K562 (cell line): ENCODE results near the gene FASTKD1. TPM values are rescaled to one million over a fixed set of nuclear protein-coding genes. Genes with fewer than 3 reads are reported as not detected.
A peak's percentile ranks its signal among the peaks of the same experiment; 100 is the strongest.

Source experiments
- CBX1 ChIP-seq: sonication (generic); IDR thresholded peaks from 2 replicates; pipeline ENCODE4 v1.6.1; 2016; ENCODE audit warnings: antibody characterized with exemption, low read depth, mild to moderate bottlenecking
- CBX3 ChIP-seq, 2 experiments: IDR thresholded peaks; 1 replicate in 1 of 2; 2 replicates in 1 of 2; pipeline ENCODE4 v1.6.1; 2012; ENCODE audit warnings: inconsistent platforms in 2 of 2, low read length in 2 of 2, borderline replicate concordance in 1 of 2, control low read depth in 1 of 2
- DMBX1 ChIP-seq: fragments of 250-450 bp; sonication (Bioruptor Pico); IDR thresholded peaks from 2 replicates; pipeline ENCODE4 v1.8.0; 2022; ENCODE audit warnings: inconsistent platforms, mild to moderate bottlenecking, moderate library complexity, borderline replicate concordance
- ETV5 ChIP-seq: sonication (generic); formaldehyde crosslinking; IDR thresholded peaks from 2 replicates; pipeline ENCODE4 v1.4.0; 2020; ENCODE audit warnings: low read depth, mild to moderate bottlenecking, missing genetic modification reagents
- GABPB2 ChIP-seq: fragments of 250-450 bp; sonication (Bioruptor Pico); conservative IDR thresholded peaks from 2 replicates; pipeline ENCODE4 v1.5.1; 2021; ENCODE audit warnings: mild to moderate bottlenecking
- GATAD2B ChIP-seq: fragments of 450-650 bp; IDR thresholded peaks from 2 replicates; pipeline ENCODE4 v1.6.1; 2017; ENCODE audit warnings: mild to moderate bottlenecking, borderline replicate concordance
- ILK ChIP-seq: fragments of 450-650 bp; IDR thresholded peaks from 2 replicates; pipeline ENCODE4 v1.6.1; 2016; ENCODE audit warnings: missing genetic modification characterization, low read depth, mild to moderate bottlenecking, missing compliant biosample characterization, moderate library complexity, borderline replicate concordance
- JUND ChIP-seq, 2 experiments: IDR thresholded peaks; 2 replicates in 1 of 2; 3 replicates in 1 of 2; pipeline ENCODE4 v1.6.1; 2011; ENCODE audit warnings: borderline replicate concordance in 2 of 2, low read depth in 2 of 2, low read length in 2 of 2, improper control_type of control experiment in 1 of 2, missing biosample characterization in 1 of 2, missing genetic modification characterization in 1 of 2, missing genetic modification reagents in 1 of 2
- MCM2 ChIP-seq: fragments of 450-650 bp; IDR thresholded peaks from 2 replicates; pipeline ENCODE4 v1.6.1; 2017; ENCODE audit warnings: low read depth, mild to moderate bottlenecking
- MXI1 ChIP-seq: IDR thresholded peaks from 2 replicates; pipeline ENCODE4 v1.6.1; 2011; ENCODE audit warnings: low read depth, mild to moderate bottlenecking, improper control_type of control experiment, low read length
- NEUROD1 ChIP-seq: fragments of 150-350 bp; IDR thresholded peaks from 2 replicates; pipeline ENCODE4 v1.6.1; 2014; ENCODE audit warnings: borderline replicate concordance, low read length, low read depth; ENCODE audit not compliant: partially characterized antibody
- NFIC ChIP-seq: fragments of 450-650 bp; IDR thresholded peaks from 2 replicates; pipeline ENCODE4 v1.6.1; 2017; ENCODE audit warnings: mild to moderate bottlenecking, inconsistent platforms
- NUFIP1 ChIP-seq: fragments of 450-650 bp; IDR thresholded peaks from 2 replicates; pipeline ENCODE4 v1.6.1; 2018; ENCODE audit not compliant: partially characterized antibody
- PHTF2 ChIP-seq: fragments of 250-450 bp; sonication (Bioruptor Pico); IDR thresholded peaks from 2 replicates; pipeline ENCODE4 v1.5.0; 2021; ENCODE audit warnings: mild to moderate bottlenecking
- POLR2AphosphoS5 ChIP-seq: IDR thresholded peaks from 2 replicates; pipeline ENCODE4 v1.6.1; 2011; ENCODE audit warnings: mild to moderate bottlenecking, low read depth, low read length, moderate library complexity; ENCODE audit not compliant: control insufficient read depth, insufficient read depth
- POLR3A ChIP-seq: IDR thresholded peaks from 2 replicates; pipeline ENCODE4 v1.6.1; 2011; ENCODE audit warnings: borderline replicate concordance, mild to moderate bottlenecking, moderate library complexity; ENCODE audit not compliant: insufficient read length, insufficient read depth; ENCODE audit errors: extremely low read depth
- SRSF9 ChIP-seq: fragments of 200-400 bp; formaldehyde crosslinking; IDR thresholded peaks from 2 replicates; pipeline ENCODE4 v1.6.1; 2017; ENCODE audit warnings: low read depth, low read length, borderline replicate concordance
- TBL1XR1 ChIP-seq, 2 experiments: IDR thresholded peaks; 2 replicates each; pipeline ENCODE4 v1.6.1; 2012; ENCODE audit warnings: improper control_type of control experiment in 2 of 2, low read length in 2 of 2, mild to moderate bottlenecking in 1 of 2
- ZKSCAN1 ChIP-seq: fragments of 150-350 bp; IDR thresholded peaks from 2 replicates; pipeline ENCODE4 v1.6.1; 2016; ENCODE audit warnings: low read depth, low read length
- ZNF263 ChIP-seq: sonication (generic); formaldehyde crosslinking; IDR thresholded peaks from 2 replicates; pipeline ENCODE4 v1.8.0; 2022; ENCODE audit warnings: mild to moderate bottlenecking, missing genetic modification reagents, borderline replicate concordance
- ZNF707 ChIP-seq: fragments of 250-450 bp; sonication (Bioruptor Pico); conservative IDR thresholded peaks from 2 replicates; pipeline ENCODE4 v1.8.0; 2022; ENCODE audit warnings: inconsistent platforms, mild to moderate bottlenecking, moderate library complexity
- polyA plus RNA-seq, 8 experiments: library from polyadenylated mRNA; depleted of rRNA in 4 of 8; stranded (reverse) in 5 of 8; unstranded in 3 of 8; fragments of >200 nt; fragmentation: Nextera tagmentation in 2 of 8; fragmentation: Illumina TruSeq in 1 of 8; extraction: Ambion mirVana in 2 of 8; extraction: Trizol in 1 of 8; gene quantifications; 2 replicates each; pipeline versions ENCODE4 v1.2.1 to v1.2.3, GENCODE V29; 2011 to 2014; ENCODE audit warnings: inconsistent platforms in 1 of 8, missing spikeins in 1 of 8
- total RNA-seq, 7 experiments: library from RNA; depleted of rRNA in 6 of 7; stranded (reverse); fragments of >200 nt in 6 of 7; fragmentation: Illumina TruSeq in 2 of 7; extraction: Trizol in 2 of 7; gene quantifications; 2 replicates each; pipeline versions ENCODE4 v1.2.1 to v1.2.3, GENCODE V29; 2011 to 2021; ENCODE audit warnings: low replicate concordance in 1 of 7
- TF ChIP-seq, protein P1 (sequence below): fragments of 200-400 bp; formaldehyde crosslinking; IDR thresholded peaks from 2 replicates; pipeline ENCODE4 v1.6.1; 2017; ENCODE audit warnings: mild to moderate bottlenecking, low read depth, low read length, moderate library complexity
- TF ChIP-seq, protein P2 (sequence below), 2 experiments: fragments of 200-800 bp in 1 of 2; sonication (Bioruptor generic) in 1 of 2; sonication (generic) in 1 of 2; formaldehyde crosslinking in 1 of 2; IDR thresholded peaks in 1 of 2; conservative IDR thresholded peaks in 1 of 2; 2 replicates each; pipeline versions ENCODE4 v1.5.0 to v1.6.1; 2016 to 2020; ENCODE audit warnings: missing compliant biosample characterization in 1 of 2, missing genetic modification characterization in 1 of 2, missing genetic modification reagents in 1 of 2

The FASTKD1 gene
- total and polyA plus RNA-seq, 9 of the 15 experiments (the other 6 are each of a cell fraction or from before 2014, with no cell fraction given) = 63.5 to 134 (median 119) TPM

DNA sequence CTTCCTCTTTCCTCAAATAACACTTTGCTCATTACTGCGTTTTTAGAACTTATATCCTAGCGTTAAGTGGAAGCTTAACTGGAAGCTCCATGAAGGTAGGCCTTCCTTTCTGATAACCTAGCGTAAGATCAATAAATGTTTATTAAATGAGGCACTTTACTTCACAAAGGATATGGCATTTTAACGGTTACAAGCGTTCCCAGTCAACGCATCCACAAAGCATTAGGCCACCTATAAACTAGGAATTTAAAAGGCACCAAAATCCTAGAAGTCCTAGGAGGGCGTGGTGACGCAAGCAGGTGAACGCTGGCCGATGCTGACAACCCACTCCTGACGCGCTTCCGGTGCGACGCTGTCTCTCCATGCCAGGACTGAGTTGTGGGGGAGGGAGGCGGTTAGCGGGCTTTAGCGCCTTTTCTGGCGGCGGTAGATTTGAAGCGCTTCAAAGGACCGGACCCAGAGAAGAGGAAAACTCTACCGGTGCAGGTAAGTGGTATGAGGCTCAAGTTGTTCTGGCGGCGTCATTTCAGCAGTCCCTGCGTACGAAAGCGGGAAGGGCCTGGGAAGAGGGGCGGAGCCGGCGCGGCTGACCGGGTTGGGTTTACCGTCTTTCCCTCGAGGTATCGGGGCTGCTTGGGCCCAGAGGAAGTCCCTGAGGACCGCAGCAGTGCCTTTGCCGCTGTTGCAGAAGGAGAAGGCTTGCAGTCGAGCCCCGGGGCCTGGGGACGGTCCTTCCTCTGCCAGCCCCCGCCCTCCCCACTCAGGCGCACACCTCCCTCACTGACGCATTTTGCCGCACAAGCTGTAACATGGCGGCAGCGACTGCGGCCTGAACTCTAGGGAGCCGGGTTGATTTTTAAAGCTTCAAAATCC lies 10.6 kb upstream of the FASTKD1 start, which contains the start of gene PPIG (continued):
- TF ChIP-seq CBX3 (IDR thresholded peaks at IDR 0.05; ENCODE audit: borderline replicate concordance in 1 of 2, low read length in 2 of 2) = peak in 1 of 2 experiments; percentile 100; a peak in 2 of 3 replicates
- peak; percentile 92 for TF ChIP-seq NFIC
- TF ChIP-seq, protein P1, sequence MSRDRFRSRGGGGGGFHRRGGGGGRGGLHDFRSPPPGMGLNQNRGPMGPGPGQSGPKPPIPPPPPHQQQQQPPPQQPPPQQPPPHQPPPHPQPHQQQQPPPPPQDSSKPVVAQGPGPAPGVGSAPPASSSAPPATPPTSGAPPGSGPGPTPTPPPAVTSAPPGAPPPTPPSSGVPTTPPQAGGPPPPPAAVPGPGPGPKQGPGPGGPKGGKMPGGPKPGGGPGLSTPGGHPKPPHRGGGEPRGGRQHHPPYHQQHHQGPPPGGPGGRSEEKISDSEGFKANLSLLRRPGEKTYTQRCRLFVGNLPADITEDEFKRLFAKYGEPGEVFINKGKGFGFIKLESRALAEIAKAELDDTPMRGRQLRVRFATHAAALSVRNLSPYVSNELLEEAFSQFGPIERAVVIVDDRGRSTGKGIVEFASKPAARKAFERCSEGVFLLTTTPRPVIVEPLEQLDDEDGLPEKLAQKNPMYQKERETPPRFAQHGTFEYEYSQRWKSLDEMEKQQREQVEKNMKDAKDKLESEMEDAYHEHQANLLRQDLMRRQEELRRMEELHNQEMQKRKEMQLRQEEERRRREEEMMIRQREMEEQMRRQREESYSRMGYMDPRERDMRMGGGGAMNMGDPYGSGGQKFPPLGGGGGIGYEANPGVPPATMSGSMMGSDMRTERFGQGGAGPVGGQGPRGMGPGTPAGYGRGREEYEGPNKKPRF = no peak
- TF ChIP-seq, protein P2, sequence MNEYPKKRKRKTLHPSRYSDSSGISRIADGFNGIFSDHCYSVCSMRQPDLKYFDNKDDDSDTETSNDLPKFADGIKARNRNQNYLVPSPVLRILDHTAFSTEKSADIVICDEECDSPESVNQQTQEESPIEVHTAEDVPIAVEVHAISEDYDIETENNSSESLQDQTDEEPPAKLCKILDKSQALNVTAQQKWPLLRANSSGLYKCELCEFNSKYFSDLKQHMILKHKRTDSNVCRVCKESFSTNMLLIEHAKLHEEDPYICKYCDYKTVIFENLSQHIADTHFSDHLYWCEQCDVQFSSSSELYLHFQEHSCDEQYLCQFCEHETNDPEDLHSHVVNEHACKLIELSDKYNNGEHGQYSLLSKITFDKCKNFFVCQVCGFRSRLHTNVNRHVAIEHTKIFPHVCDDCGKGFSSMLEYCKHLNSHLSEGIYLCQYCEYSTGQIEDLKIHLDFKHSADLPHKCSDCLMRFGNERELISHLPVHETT (CRISPR knock-in tag; conservative IDR thresholded peaks at IDR 0.05 in 1 of 2, IDR thresholded peaks at IDR 0.05 in 1 of 2) = no peak
- TF ChIP-seq NEUROD1 = peak; percentile 67
- 0 out of 2 replicates have a peak, but pooled peaks have one; percentile 39 for TF ChIP-seq ZNF263 (CRISPR knock-in tag)
- peak; percentile 84 for TF ChIP-seq ETV5 (CRISPR knock-in tag)
- no peak for TF ChIP-seq MCM2
- TF ChIP-seq ZKSCAN1 = peak; percentile 49
- no peak for TF ChIP-seq NUFIP1
- TF ChIP-seq POLR3A = no peak
- peak; percentile 75 to 96 for TF ChIP-seq TBL1XR1 (IDR thresholded peaks at IDR 0.05; ENCODE audit: low read length in 2 of 2)
- TF ChIP-seq GATAD2B = no peak; the same call in 1 of the 2 replicates
- TF ChIP-seq ILK (tag) = no peak
- TF ChIP-seq JUND (IDR thresholded peaks at IDR 0.05; ENCODE audit: borderline replicate concordance, low read depth, low read length) = peak; percentile 87
- TF ChIP-seq JUND (tag; IDR thresholded peaks at IDR 0.05; ENCODE audit: borderline replicate concordance, low read depth, low read length) = peak; percentile 77; the same call in 2 of the 3 replicates
- TF ChIP-seq ZNF707 (CRISPR knock-in tag) = no peak
- TF ChIP-seq MXI1 = peak; percentile 83
- peak; percentile 80 for TF ChIP-seq POLR2AphosphoS5
- TF ChIP-seq PHTF2 = no peak
- peak; percentile 39; the same call in 1 of the 2 replicates for TF ChIP-seq DMBX1
- peak; percentile 99 for TF ChIP-seq CBX1
- TF ChIP-seq SRSF9 = no peak
- no peak; the same call in 1 of the 2 replicates for TF ChIP-seq GABPB2 (CRISPR knock-in tag)
